ENCODE results near the gene AMPD1.

DNA sequence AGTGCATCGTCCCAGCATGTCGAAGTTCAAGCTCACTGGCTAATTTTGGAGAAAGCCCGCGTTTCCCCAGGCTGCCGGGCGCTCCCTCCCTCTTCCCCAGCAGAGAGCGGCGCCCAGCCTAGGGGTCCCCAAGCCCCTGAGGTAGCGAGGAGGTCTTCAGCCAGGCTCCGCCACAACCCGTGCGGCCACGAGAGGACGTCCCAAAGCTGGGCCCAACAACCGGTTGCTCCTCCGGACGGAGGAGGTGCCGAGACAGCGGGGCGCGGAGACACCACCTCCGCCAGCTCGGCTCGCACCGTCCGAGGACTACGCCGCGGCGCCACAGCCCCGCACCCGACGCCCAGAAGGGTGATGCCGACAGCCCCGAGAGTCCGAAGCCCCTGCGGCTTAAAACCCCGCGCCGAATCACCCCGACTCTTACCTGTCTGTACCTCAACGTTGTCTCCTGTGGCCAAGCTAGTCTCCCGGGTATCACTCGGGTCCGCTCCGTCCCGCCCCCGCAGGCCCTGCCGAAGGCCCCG is 25.7 kb downstream of the AMPD1 start, which contains the start of gene DENND2C:
- TF ChIP-seq, protein P1, sequence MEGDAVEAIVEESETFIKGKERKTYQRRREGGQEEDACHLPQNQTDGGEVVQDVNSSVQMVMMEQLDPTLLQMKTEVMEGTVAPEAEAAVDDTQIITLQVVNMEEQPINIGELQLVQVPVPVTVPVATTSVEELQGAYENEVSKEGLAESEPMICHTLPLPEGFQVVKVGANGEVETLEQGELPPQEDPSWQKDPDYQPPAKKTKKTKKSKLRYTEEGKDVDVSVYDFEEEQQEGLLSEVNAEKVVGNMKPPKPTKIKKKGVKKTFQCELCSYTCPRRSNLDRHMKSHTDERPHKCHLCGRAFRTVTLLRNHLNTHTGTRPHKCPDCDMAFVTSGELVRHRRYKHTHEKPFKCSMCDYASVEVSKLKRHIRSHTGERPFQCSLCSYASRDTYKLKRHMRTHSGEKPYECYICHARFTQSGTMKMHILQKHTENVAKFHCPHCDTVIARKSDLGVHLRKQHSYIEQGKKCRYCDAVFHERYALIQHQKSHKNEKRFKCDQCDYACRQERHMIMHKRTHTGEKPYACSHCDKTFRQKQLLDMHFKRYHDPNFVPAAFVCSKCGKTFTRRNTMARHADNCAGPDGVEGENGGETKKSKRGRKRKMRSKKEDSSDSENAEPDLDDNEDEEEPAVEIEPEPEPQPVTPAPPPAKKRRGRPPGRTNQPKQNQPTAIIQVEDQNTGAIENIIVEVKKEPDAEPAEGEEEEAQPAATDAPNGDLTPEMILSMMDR (conservative IDR thresholded peaks at IDR 0.05; ENCODE audit: low read depth, low read length) = no peak
- TF ChIP-seq EZH2 (IDR thresholded peaks at IDR 0.05; ENCODE audit: borderline replicate concordance, low read depth, low read length, poor library complexity, severe bottlenecking) = no peak
